Measurements from ENCODE around the gene TMEM169. TPM values are rescaled to one million over a fixed set of nuclear protein-coding genes. Genes with fewer than 3 reads are reported as not detected.

The TMEM169 gene
- polyA plus RNA-seq, 2 of the 4 experiments (the other 2 are of a cell fraction), result 0.54 to 0.81 TPM

DNA sequence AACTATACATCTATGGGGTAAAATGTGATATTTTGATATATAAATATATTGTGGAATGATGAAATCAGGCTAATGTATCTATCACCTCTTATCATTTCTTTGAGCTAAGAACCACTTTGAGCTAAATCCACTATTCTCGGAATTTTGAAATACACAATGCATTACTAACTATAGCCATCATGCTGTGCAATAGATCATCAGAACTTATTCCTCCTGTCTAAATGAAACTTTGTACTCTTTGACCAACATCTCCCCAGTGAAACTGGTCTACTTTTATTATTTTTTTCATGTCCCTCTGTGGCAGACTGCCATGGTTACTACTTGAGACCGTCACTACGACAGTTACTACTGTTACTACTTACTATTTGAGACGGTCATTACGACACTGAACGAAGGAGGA lies 11.5 kb upstream of the TMEM169 start:
- no peak for TF ChIP-seq ZC3H11A (IDR thresholded peaks at IDR 0.05)
- TF ChIP-seq CBX2 (IDR thresholded peaks at IDR 0.05; ENCODE audit: borderline replicate concordance, low read depth), result no peak
- no peak for TF ChIP-seq RARB (CRISPR knock-in tag; IDR thresholded peaks at IDR 0.05)
- TF ChIP-seq FOSL2 (IDR thresholded peaks at IDR 0.05), result no peak
- TF ChIP-seq FOSL2 (CRISPR knock-in tag; IDR thresholded peaks at IDR 0.05), result no peak
- TF ChIP-seq, protein P1, sequence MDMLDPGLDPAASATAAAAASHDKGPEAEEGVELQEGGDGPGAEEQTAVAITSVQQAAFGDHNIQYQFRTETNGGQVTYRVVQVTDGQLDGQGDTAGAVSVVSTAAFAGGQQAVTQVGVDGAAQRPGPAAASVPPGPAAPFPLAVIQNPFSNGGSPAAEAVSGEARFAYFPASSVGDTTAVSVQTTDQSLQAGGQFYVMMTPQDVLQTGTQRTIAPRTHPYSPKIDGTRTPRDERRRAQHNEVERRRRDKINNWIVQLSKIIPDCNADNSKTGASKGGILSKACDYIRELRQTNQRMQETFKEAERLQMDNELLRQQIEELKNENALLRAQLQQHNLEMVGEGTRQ (IDR thresholded peaks at IDR 0.05), result no peak
- TF ChIP-seq, protein P2, sequence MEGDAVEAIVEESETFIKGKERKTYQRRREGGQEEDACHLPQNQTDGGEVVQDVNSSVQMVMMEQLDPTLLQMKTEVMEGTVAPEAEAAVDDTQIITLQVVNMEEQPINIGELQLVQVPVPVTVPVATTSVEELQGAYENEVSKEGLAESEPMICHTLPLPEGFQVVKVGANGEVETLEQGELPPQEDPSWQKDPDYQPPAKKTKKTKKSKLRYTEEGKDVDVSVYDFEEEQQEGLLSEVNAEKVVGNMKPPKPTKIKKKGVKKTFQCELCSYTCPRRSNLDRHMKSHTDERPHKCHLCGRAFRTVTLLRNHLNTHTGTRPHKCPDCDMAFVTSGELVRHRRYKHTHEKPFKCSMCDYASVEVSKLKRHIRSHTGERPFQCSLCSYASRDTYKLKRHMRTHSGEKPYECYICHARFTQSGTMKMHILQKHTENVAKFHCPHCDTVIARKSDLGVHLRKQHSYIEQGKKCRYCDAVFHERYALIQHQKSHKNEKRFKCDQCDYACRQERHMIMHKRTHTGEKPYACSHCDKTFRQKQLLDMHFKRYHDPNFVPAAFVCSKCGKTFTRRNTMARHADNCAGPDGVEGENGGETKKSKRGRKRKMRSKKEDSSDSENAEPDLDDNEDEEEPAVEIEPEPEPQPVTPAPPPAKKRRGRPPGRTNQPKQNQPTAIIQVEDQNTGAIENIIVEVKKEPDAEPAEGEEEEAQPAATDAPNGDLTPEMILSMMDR (IDR thresholded peaks at IDR 0.05), result no peak
- no peak for TF ChIP-seq ZSCAN20 (CRISPR knock-in tag; IDR thresholded peaks at IDR 0.05)
- TF ChIP-seq RCOR1 (IDR thresholded peaks at IDR 0.05; ENCODE audit: low read depth, low read length), result no peak
- no peak for TF ChIP-seq HOXB13 (CRISPR knock-in tag; IDR thresholded peaks at IDR 0.05; ENCODE audit: low read depth)
- TF ChIP-seq SREBF2 (IDR thresholded peaks at IDR 0.05), result no peak
- no peak for TF ChIP-seq RFX5 (IDR thresholded peaks at IDR 0.05)
- no peak for TF ChIP-seq JUNB (IDR thresholded peaks at IDR 0.05)
- Histone ChIP-seq H3K9me3 (no peaks in the 10 kb centered on the region), H3K4me2 (no peak overlapping the region), H3K27ac (no peak overlapping the region), H3K4me1 (peaks cover 23% of the 10 kb centered on the region; the same call in 2 of the 3 replicates), H3K4me3 (no peak overlapping the region)
- ChIA-PET POLR2A (interaction anchor here (0.6 to 0.9 kb wide), 2 partner anchors 9 to 11 kb away, joined by 3 to 7 read pairs; partner anchors contain the start of genes PECR and TMEM169), CTCF (interaction anchor here (0.5 to 1.8 kb wide), 2 partner anchors 36 to 100 kb away, joined by 3 to 6 read pairs; no protein-coding TSS in a partner anchor)
- FAIRE-seq, result no peak
- ATAC-seq, result no peak
- 91% methylated on average over 6 of the region's 6 CpGs for WGBS (ENCODE audit: missing lambda C conversion rate)
- no peak for DNase-seq (ENCODE audit: low read depth in 1 of 2, low spot score in 1 of 2)

DNA sequence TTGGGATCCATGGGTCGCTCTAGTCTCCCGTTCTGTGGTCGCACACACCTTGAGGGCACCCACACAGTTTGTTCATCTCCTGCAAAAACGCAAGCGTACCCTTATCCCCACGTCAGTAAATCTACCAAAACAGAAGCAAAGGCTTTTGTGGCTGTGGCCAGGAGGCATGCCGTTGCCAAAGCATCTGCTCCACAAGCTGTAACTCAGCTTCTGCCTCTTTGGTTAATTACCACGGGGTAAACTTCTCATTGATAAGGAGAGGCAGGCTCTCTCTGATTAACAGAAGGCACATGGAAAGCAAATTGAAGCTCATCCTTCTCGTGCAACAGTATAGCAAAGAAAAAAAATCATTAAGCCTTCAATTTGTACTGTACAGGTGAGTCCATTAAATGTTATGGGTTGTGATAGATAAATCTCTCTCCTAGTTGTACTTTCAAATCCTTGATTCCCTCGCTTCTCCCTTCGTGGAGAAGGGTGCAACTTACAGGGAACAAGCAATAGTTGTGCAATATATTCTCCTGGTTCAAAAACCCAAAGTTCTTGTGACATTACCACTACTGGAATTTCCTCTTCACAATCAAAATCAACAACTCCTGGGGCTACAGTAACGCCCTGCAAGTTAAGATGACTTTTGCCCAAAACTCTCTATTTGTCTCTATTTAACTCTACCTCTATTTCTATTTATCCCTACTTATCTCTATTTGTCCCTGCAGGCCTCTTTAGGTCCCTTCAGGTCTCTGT lies 10.4 kb upstream of the TMEM169 start:
- CTCF ChIA-PET, result interaction anchor here (1.8 kb wide), 1 partner anchor 37 kb away, joined by 6 read pairs; no protein-coding TSS in a partner anchor
- DNase-seq (ENCODE audit: low read depth in 1 of 2, low spot score in 1 of 2), result no peak
- TF ChIP-seq, protein P3, sequence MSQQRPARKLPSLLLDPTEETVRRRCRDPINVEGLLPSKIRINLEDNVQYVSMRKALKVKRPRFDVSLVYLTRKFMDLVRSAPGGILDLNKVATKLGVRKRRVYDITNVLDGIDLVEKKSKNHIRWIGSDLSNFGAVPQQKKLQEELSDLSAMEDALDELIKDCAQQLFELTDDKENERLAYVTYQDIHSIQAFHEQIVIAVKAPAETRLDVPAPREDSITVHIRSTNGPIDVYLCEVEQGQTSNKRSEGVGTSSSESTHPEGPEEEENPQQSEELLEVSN (IDR thresholded peaks at IDR 0.05; ENCODE audit: borderline replicate concordance, low read depth), result no peak
- no peak for TF ChIP-seq ZSCAN20 (CRISPR knock-in tag; IDR thresholded peaks at IDR 0.05)
- TF ChIP-seq, protein P4, sequence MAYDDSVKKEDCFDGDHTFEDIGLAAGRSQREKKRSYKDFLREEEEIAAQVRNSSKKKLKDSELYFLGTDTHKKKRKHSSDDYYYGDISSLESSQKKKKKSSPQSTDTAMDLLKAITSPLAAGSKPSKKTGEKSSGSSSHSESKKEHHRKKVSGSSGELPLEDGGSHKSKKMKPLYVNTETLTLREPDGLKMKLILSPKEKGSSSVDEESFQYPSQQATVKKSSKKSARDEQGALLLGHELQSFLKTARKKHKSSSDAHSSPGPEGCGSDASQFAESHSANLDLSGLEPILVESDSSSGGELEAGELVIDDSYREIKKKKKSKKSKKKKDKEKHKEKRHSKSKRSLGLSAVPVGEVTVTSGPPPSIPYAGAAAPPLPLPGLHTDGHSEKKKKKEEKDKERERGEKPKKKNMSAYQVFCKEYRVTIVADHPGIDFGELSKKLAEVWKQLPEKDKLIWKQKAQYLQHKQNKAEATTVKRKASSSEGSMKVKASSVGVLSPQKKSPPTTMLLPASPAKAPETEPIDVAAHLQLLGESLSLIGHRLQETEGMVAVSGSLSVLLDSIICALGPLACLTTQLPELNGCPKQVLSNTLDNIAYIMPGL (CRISPR knock-in tag; IDR thresholded peaks at IDR 0.05; ENCODE audit: borderline replicate concordance), result no peak
- TF ChIP-seq SREBF2 (IDR thresholded peaks at IDR 0.05), result no peak
- no peak for TF ChIP-seq ZFP36 (IDR thresholded peaks at IDR 0.05; ENCODE audit: borderline replicate concordance, partially characterized antibody)
- TF ChIP-seq FOXS1 (CRISPR knock-in tag; IDR thresholded peaks at IDR 0.05), result no peak
- TF ChIP-seq, protein P5, sequence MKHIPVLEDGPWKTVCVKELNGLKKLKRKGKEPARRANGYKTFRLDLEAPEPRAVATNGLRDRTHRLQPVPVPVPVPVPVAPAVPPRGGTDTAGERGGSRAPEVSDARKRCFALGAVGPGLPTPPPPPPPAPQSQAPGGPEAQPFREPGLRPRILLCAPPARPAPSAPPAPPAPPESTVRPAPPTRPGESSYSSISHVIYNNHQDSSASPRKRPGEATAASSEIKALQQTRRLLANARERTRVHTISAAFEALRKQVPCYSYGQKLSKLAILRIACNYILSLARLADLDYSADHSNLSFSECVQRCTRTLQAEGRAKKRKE (CRISPR knock-in tag; IDR thresholded peaks at IDR 0.05; ENCODE audit: low read depth), result no peak
- no peak for TF ChIP-seq NFE2L2 (conservative IDR thresholded peaks at IDR 0.05; ENCODE audit: low read length)
- TF ChIP-seq, protein P6, sequence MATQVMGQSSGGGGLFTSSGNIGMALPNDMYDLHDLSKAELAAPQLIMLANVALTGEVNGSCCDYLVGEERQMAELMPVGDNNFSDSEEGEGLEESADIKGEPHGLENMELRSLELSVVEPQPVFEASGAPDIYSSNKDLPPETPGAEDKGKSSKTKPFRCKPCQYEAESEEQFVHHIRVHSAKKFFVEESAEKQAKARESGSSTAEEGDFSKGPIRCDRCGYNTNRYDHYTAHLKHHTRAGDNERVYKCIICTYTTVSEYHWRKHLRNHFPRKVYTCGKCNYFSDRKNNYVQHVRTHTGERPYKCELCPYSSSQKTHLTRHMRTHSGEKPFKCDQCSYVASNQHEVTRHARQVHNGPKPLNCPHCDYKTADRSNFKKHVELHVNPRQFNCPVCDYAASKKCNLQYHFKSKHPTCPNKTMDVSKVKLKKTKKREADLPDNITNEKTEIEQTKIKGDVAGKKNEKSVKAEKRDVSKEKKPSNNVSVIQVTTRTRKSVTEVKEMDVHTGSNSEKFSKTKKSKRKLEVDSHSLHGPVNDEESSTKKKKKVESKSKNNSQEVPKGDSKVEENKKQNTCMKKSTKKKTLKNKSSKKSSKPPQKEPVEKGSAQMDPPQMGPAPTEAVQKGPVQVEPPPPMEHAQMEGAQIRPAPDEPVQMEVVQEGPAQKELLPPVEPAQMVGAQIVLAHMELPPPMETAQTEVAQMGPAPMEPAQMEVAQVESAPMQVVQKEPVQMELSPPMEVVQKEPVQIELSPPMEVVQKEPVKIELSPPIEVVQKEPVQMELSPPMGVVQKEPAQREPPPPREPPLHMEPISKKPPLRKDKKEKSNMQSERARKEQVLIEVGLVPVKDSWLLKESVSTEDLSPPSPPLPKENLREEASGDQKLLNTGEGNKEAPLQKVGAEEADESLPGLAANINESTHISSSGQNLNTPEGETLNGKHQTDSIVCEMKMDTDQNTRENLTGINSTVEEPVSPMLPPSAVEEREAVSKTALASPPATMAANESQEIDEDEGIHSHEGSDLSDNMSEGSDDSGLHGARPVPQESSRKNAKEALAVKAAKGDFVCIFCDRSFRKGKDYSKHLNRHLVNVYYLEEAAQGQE (IDR thresholded peaks at IDR 0.05), result no peak
- TF ChIP-seq MAZ (IDR thresholded peaks at IDR 0.05; ENCODE audit: borderline replicate concordance, low read depth, low read length), result no peak
- POLR2A ChIA-PET, result interaction anchor here (0.9 kb wide), 1 partner anchor 10 kb away, joined by 3 read pairs; the partner anchor contains the start of genes PECR and TMEM169
- FAIRE-seq, result no peak
- no peaks in the 10 kb centered on the region for H3K9me3 ChIP-seq
- no peak overlapping the region for H3K4me3 ChIP-seq
- no peak overlapping the region for H3K27ac ChIP-seq
- peaks cover 25% of the 10 kb centered on the region for H3K4me1 ChIP-seq
- 83% methylated on average over 12 of the region's 12 CpGs for WGBS (ENCODE audit: missing lambda C conversion rate)
- H3K4me2 ChIP-seq, result peak overlapping the region; percentile 4; the same call in 1 of the 3 replicates
- ATAC-seq, result no peak
